ENCODE measurements around the gene CTSD.
"Not testable (repeated sequence)": the region's sequence is repeated elsewhere in the genome, so short reads cannot be mapped to it uniquely, and the experiment has no call there.

The CTSD gene

GRCh38 chr11:1777737-1778136 is 14.0 kb upstream of the CTSD start:
- H3K4me1 Mint-ChIP-seq (ENCODE audit: low read depth) = peaks cover 7% of the 10 kb centered on the region
- peaks cover 3% of the 10 kb centered on the region for H3K27me3 Mint-ChIP-seq (ENCODE audit: low read depth)
- H3K4me3 Mint-ChIP-seq = no peak overlapping the region
- no peaks in the 10 kb centered on the region for H3K9me3 Mint-ChIP-seq
- no peaks in the 10 kb centered on the region for H3K36me3 Mint-ChIP-seq (ENCODE audit: low read depth)
- no peak overlapping the region for H3K27ac Mint-ChIP-seq

GRCh38 chr11:1776944-1777715 is 13.4 kb upstream of the CTSD start:
- no peaks in the 10 kb centered on the region for H3K9me3 Mint-ChIP-seq
- H3K27me3 Mint-ChIP-seq (ENCODE audit: low read depth) = peaks cover 3% of the 10 kb centered on the region
- H3K4me1 Mint-ChIP-seq (ENCODE audit: low read depth) = peaks cover 13% of the 10 kb centered on the region
- H3K36me3 Mint-ChIP-seq (ENCODE audit: low read depth) = no peaks in the 10 kb centered on the region
- no peak overlapping the region for H3K4me3 Mint-ChIP-seq
- no peak overlapping the region for H3K27ac Mint-ChIP-seq

GRCh38 chr11:1776331-1776851 is 12.7 kb upstream of the CTSD start:
- Mint-ChIP-seq H3K4me3 (no peak overlapping the region), H3K27ac (no peak overlapping the region), H3K9me3 (no peaks in the 10 kb centered on the region), H3K4me1 (ENCODE audit: low read depth) (peaks cover 18% of the 10 kb centered on the region), H3K36me3 (ENCODE audit: low read depth) (no peaks in the 10 kb centered on the region), H3K27me3 (ENCODE audit: low read depth) (peaks cover 3% of the 10 kb centered on the region)

- H3K9me3 Mint-ChIP-seq = no peaks in the 10 kb centered on the region
- peaks cover 26% of the 10 kb centered on the region for H3K4me1 Mint-ChIP-seq (ENCODE audit: low read depth)
- H3K36me3 Mint-ChIP-seq (ENCODE audit: low read depth) = no peaks in the 10 kb centered on the region
- H3K27ac Mint-ChIP-seq = no peak overlapping the region
- H3K4me3 Mint-ChIP-seq = no peak overlapping the region
- H3K27me3 Mint-ChIP-seq (ENCODE audit: low read depth) = peaks cover 3% of the 10 kb centered on the region
These were observed 11.2 kb upstream of the CTSD start for GRCh38 chr11:1774886-1775285.

DNA sequence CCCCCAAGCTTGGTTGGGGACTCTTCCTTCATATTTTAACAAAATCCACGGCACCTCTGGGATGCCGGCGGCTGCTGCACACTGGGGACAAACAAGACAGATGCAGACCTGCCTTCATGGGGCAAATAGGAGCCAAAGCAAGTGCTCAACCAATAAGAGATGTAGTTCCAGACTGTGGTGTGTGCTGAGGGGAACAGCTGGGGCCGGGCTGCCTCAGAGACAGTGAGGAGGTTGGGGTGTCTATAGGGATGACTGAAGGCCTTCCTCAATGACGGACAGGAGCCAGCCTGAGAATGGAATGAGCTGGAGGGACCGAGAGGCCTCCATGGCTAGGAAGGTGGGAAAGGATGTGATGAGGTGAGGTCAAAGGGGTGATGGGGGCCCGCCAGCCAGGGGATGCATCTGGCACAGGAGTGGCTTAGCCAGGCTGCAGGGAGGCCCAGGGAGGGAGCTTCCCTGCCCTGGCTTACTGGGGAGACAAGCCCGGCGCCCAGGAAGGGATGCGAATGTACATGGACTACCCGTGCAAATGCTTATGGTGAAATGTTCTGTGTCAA is 10.3 kb upstream of the CTSD start:
- Mint-ChIP-seq H3K9me3 (no peaks in the 10 kb centered on the region), H3K4me3 (no peak overlapping the region), H3K27ac (peak overlapping the region; percentile 70), H3K4me1 (ENCODE audit: low read depth) (peaks cover 26% of the 10 kb centered on the region), H3K27me3 (ENCODE audit: low read depth) (peaks cover 3% of the 10 kb centered on the region), H3K36me3 (ENCODE audit: low read depth) (no peaks in the 10 kb centered on the region)

- peak overlapping the region; percentile 69 for H3K27ac Mint-ChIP-seq
- no peaks in the 10 kb centered on the region for H3K36me3 Mint-ChIP-seq (ENCODE audit: low read depth)
- peaks cover 27% of the 10 kb centered on the region for H3K4me1 Mint-ChIP-seq (ENCODE audit: low read depth)
- H3K4me3 Mint-ChIP-seq = no peak overlapping the region
- H3K9me3 Mint-ChIP-seq = no peaks in the 10 kb centered on the region
- peaks cover 3% of the 10 kb centered on the region for H3K27me3 Mint-ChIP-seq (ENCODE audit: low read depth)
These were observed 9.6 kb upstream of the CTSD start for GRCh38 chr11:1773131-1773993.

GRCh38 chr11:1772270-1773130 is 8.8 kb upstream of the CTSD start:
- H3K4me1 Mint-ChIP-seq (ENCODE audit: low read depth) = peaks cover 31% of the 10 kb centered on the region
- no peaks in the 10 kb centered on the region for H3K9me3 Mint-ChIP-seq
- H3K27me3 Mint-ChIP-seq (ENCODE audit: low read depth) = peaks cover 3% of the 10 kb centered on the region
- no peaks in the 10 kb centered on the region for H3K36me3 Mint-ChIP-seq (ENCODE audit: low read depth)
- H3K4me3 Mint-ChIP-seq = peak overlapping the region; percentile 65
- peak overlapping the region; percentile 83 for H3K27ac Mint-ChIP-seq

DNA sequence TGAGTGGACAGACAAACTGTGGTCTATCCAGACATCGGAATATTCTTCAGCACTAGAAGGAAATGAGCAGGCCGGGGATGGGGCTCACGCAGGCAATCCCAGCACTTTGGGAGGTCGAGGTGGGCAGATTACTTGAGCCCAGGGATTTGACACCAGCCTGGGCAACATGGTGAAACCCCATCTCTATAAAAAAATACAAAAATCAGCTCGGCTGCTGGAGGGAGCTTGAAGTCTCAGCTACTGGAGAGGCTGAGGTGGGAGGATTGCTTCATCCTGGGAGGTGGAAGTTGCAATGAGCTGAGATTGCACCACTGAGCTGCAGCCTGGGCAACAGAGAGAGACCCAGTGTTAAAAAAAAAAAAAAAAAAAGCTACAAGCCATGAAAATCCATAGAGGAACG is 8.0 kb upstream of the CTSD start:
- Mint-ChIP-seq H3K9me3 (no peaks in the 10 kb centered on the region), H3K4me1 (ENCODE audit: low read depth) (peaks cover 31% of the 10 kb centered on the region)

DNA sequence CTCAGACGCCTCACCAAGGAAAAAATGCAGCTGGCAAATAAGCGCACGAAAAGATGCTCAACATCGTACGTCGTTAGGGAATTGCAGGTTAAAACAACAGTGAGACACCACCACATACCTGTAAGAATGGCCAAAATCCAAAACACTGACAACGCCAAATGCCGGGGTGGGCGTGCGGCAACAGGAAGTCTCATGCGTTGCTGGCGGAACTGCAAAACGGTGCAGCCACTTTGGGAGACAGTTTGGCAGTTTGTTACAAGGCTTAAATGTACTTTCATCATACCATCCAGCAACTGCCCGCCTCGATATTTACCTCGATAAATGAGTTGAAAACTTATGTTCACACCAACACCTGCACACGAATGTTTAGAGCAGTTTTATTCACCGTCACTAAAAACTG is 7.5 kb upstream of the CTSD start:
- H3K27me3 Mint-ChIP-seq (ENCODE audit: low read depth) = peaks cover 3% of the 10 kb centered on the region
- no peak overlapping the region for H3K4me3 Mint-ChIP-seq
- no peaks in the 10 kb centered on the region for H3K9me3 Mint-ChIP-seq
- peaks cover 31% of the 10 kb centered on the region for H3K4me1 Mint-ChIP-seq (ENCODE audit: low read depth)
- no peaks in the 10 kb centered on the region for H3K36me3 Mint-ChIP-seq (ENCODE audit: low read depth)
- no peak overlapping the region for H3K27ac Mint-ChIP-seq

More for the DNA sequence above, 8.0 kb upstream of the CTSD start:
- Mint-ChIP-seq H3K27ac (peak overlapping the region; percentile 83), H3K36me3 (ENCODE audit: low read depth) (no peaks in the 10 kb centered on the region), H3K4me3 (no peak overlapping the region), H3K27me3 (ENCODE audit: low read depth) (peaks cover 3% of the 10 kb centered on the region)

GRCh38 chr11:1770528-1770927 is 6.8 kb upstream of the CTSD start:
- Mint-ChIP-seq H3K27me3 (ENCODE audit: low read depth) (peaks cover 3% of the 10 kb centered on the region), H3K36me3 (ENCODE audit: low read depth) (no peaks in the 10 kb centered on the region), H3K4me1 (ENCODE audit: low read depth) (peaks cover 31% of the 10 kb centered on the region), H3K4me3 (no peak overlapping the region), H3K9me3 (no peaks in the 10 kb centered on the region), H3K27ac (peak overlapping the region; percentile 3)

DNA sequence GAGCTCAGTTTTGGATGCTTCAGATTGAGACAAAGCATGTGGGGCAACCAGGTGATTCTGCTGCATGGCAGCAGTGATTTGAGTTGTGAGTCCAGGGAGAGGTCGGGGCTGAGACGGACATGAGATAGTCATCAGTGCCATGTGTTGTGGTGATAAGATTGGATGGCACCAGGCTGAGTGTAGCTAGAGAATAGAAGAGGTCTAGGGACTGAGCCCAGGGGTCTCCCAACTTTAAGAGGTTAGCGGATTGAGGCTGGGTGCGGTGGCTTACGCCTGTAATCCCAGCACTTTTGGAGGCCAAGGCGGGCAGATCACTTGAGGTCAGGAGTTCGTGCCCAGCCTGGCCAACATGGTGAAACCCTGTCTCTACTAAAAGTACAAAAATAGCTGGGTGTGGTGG is 6.3 kb upstream of the CTSD start:
- Mint-ChIP-seq H3K4me3 (no peak overlapping the region), H3K36me3 (ENCODE audit: low read depth) (no peaks in the 10 kb centered on the region), H3K4me1 (ENCODE audit: low read depth) (peaks cover 31% of the 10 kb centered on the region), H3K27ac (no peak overlapping the region), H3K9me3 (no peaks in the 10 kb centered on the region), H3K27me3 (ENCODE audit: low read depth) (peaks cover 3% of the 10 kb centered on the region)

DNA sequence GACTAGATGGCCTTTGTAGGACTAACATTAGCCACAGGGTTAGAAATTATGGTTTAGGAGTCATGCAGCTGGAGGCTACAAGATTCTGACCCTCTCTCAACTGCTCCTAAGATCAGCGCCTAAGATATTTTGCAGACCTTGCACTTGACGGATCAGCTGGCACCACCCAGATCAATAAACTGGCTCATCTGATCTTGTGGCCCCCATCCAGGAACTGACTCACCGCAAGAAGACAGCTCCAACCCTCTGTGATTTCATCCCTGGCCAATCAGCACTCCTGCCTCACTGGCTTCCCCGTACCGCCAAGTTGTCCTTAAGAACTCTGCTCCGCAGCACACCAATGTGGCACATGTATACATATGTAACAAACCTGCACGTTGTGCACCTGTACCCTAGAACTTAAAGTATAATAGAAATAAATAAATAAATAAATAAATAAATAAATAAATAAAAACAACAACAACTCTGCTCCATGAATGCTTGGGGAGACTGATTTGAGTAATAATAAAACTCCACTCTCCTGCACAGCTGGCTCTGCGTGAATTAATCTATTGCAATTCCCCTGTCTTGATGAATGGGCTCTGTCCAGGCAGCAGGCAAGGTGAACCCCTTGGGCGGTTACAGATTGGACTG is 5.7 kb upstream of the CTSD start:
- H3K4me3 Mint-ChIP-seq; H3K27me3 Mint-ChIP-seq (ENCODE audit: low read depth); H3K9me3 Mint-ChIP-seq; H3K36me3 Mint-ChIP-seq (ENCODE audit: low read depth); H3K27ac Mint-ChIP-seq: not testable (repeated sequence)
- H3K4me1 Mint-ChIP-seq (ENCODE audit: low read depth) = peaks cover 31% of the 10 kb centered on the region

DNA sequence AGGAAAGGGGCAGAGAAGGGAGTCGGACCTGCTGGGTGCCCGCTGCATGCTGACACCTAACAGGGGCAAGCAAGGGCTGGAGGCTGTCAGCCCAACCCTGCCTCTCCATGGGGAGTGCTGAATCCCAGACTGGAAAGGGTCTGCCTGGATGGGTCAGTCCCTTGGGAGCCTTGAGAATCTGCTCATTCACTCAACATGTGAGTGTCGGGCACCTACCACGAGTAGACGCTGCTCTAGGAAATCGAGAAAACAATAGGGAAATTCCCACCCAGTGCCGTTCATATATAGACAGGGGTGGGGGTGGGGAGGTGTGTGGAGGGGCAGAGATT is 4.4 kb upstream of the CTSD start:
- peaks cover 27% of the 10 kb centered on the region for H3K4me1 Mint-ChIP-seq (ENCODE audit: low read depth)

More for the DNA sequence above, 4.4 kb upstream of the CTSD start:
- H3K36me3 Mint-ChIP-seq (ENCODE audit: low read depth) = no peaks in the 10 kb centered on the region
- no peaks in the 10 kb centered on the region for H3K27me3 Mint-ChIP-seq (ENCODE audit: low read depth)
- H3K27ac Mint-ChIP-seq = no peak overlapping the region
- no peak overlapping the region for H3K4me3 Mint-ChIP-seq
- H3K9me3 Mint-ChIP-seq = no peaks in the 10 kb centered on the region
